Tibial artery (tissue), 4 donors: ENCODE results near the gene MAX.

Experiments
- DNase-seq, 2 donors: peaks; one replicate each; pipeline ENCODE4 v3.0.0-alpha.2; 2019
- H3K27ac ChIP-seq, 2 donors: fragments of 200-600 bp; sonication (generic) in 1 of 2; 1 replicate in 1 of 2; 2 replicates in 1 of 2; pipeline ENCODE4 v1.5.1; 2018 to 2019; ENCODE audit warnings: mild to moderate bottlenecking in 1 of 2
- H3K27me3 ChIP-seq, 2 donors: fragments of 200-600 bp; sonication (generic) in 1 of 2; one replicate each; pipeline versions ENCODE4 v1.5.1 to v1.6.0; 2016 to 2019
- H3K36me3 ChIP-seq, 3 donors: fragments of 200-600 bp; sonication (generic) in 2 of 3; one replicate each; pipeline ENCODE4 v1.5.1; 2016 to 2019; ENCODE audit warnings: mild to moderate bottlenecking in 2 of 3
- H3K4me1 ChIP-seq, 4 donors: fragments of 200-600 bp; sonication (generic) in 2 of 4; 1 replicate in 3 of 4; 2 replicates in 1 of 4; pipeline ENCODE4 v1.5.1; 2016 to 2019
- H3K4me3 ChIP-seq, 2 donors: fragments of 200-600 bp; sonication (generic) in 1 of 2; 1 replicate in 1 of 2; 2 replicates in 1 of 2; pipeline ENCODE4 v1.5.1; 2018 to 2019; ENCODE audit warnings: mild to moderate bottlenecking in 2 of 2
- H3K9me3 ChIP-seq, 3 donors: fragments of 200-600 bp; sonication (generic) in 1 of 3; one replicate each; pipeline ENCODE4 v1.5.1; 2016 to 2019
- intact Hi-C: fragments of 100-400 bp; cut with DNase I; formaldehyde crosslinking; loops from one replicate; pipeline ENCODE4 v1.15.0; 2023; ENCODE audit warnings: low total_unique reads
- TF ChIP-seq, protein P1 (sequence below), 2 experiments: fragments of 200-600 bp in 1 of 2; fragments of 450-650 bp in 1 of 2; IDR thresholded peaks; one replicate each; pipeline ENCODE4 v1.5.1; 2017 to 2019; ENCODE audit warnings: antibody characterized with exemption in 2 of 2, mild to moderate bottlenecking in 1 of 2, moderate library complexity in 1 of 2

MAX gene

DNA sequence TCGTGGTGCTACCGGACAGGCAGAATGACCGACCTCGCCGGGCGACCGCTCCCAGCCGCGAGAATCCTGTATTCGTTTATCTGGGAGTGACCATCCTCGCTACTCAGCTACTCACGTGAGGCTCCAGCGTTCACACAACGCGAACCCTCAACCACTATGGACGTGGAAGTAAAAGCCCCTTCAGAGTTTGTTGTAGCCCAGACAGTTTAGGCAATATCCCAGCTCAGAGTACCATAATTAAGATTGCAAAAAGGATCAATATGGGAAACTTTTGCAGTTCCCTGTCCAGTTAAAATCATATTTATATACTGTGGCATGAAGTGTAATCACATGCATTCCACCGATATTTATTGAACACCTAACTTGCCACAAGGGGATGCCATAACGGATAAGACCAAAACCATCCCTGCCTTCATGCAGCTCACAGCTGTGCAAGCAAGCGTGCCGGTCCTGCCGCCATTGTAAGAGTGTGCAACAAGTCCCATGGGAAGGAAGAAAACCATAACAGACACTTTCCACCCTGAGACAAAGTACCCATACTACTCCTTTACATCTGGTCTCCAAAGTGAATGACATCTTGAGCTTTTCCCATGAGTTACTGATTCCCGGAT lies 938 bp upstream of the MAX start:
- Histone ChIP-seq H3K27me3 (no peaks in the 10 kb centered on the region), H3K4me1 (peaks cover 0 to 38% (median 14%) of the 10 kb centered on the region in 4 donors), H3K9me3 (no peaks in the 10 kb centered on the region), H3K36me3 (no peaks in the 10 kb centered on the region), H3K4me3 (peak overlapping the region; percentile 87 to 96), H3K27ac (peak overlapping the region; percentile 48 to 50)
- DNase-seq: no peak
- TF ChIP-seq, protein P1, sequence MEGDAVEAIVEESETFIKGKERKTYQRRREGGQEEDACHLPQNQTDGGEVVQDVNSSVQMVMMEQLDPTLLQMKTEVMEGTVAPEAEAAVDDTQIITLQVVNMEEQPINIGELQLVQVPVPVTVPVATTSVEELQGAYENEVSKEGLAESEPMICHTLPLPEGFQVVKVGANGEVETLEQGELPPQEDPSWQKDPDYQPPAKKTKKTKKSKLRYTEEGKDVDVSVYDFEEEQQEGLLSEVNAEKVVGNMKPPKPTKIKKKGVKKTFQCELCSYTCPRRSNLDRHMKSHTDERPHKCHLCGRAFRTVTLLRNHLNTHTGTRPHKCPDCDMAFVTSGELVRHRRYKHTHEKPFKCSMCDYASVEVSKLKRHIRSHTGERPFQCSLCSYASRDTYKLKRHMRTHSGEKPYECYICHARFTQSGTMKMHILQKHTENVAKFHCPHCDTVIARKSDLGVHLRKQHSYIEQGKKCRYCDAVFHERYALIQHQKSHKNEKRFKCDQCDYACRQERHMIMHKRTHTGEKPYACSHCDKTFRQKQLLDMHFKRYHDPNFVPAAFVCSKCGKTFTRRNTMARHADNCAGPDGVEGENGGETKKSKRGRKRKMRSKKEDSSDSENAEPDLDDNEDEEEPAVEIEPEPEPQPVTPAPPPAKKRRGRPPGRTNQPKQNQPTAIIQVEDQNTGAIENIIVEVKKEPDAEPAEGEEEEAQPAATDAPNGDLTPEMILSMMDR (IDR thresholded peaks at IDR 0.05): no peak
- intact Hi-C loops: no loop called here

DNA sequence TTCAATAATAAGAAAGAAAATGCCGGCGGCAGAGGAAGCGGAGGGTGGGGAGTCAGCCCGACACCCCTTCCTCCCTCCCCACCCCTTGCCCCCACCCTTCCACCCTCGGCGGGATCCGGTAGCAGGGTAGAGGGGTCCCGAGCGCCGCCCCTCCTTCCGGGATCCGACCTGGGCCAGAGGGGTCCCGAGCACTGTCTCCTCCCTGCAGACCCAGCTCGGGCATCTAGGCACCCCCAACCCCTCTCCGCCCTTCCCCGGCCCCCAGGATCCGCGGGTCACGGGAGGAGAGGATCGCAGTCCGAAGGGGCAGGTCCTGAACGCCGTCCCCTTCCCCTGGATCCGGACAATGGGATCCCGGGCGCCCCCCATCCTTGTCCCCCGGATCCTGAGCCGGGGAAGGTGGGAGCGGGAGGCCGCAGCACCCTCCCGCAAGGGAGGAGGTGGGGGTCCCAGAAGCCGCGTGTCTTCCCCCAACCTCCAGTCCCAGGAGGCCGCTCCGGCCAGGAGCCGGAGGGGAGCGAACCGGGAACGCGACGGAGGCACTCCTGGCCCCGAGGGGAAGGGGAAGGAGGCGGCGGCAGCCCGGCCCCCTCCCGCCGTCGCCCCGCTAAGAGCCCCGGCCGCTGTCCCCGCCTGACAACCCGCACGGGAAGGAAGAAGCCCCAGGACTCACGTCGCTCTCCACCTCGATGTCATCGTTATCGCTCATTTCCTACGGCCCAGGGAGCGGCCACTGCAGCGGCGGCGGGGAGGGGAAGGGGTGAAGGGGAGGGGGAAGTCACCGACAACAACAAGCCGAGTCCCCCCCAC lies 481 bp downstream of the MAX start:
- H3K9me3 ChIP-seq: no peaks in the 10 kb centered on the region
- H3K27me3 ChIP-seq: no peaks in the 10 kb centered on the region
- H3K36me3 ChIP-seq: no peaks in the 10 kb centered on the region
- peak; percentile 29 to 69 for DNase-seq
- TF ChIP-seq, protein P1 (IDR thresholded peaks at IDR 0.05): no peak
- H3K4me1 ChIP-seq: peaks cover 0 to 53% (median 26%) of the 10 kb centered on the region in 4 donors
- peak overlapping the region; percentile 89 to 93 for H3K27ac ChIP-seq
- intact Hi-C loops: no loop called here
- H3K4me3 ChIP-seq: peak overlapping the region; percentile 87 to 96

DNA sequence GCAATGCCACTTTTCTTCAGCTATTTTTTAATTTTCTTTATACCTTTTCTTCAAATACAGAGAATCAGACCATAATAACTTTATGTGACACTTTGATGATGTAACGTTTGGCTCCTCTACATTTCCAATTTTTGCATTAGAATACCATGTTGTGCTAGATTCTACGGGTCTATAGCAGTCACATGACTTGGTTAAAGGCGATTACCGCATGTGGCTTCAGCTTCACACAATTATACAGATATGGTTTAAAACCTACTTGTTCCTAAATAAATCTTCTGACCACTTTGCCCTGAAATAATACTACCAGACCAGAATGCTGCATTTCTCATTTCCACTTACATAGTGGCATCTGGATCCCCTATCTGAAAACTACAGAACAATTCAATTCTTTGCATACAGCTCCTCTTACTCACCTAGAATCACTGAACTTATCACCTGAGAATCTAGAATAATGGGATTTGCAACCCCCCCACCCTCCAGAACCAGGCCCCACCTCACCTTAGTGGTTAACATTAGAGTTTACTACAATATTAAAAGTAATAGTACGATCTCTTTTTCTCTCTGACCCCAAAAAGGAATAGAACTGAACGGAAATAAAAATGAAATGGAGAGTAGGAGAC lies 1.3 kb downstream of the MAX start:
- peaks cover 0 to 61% (median 34%) of the 10 kb centered on the region in 4 donors for H3K4me1 ChIP-seq
- no peaks in the 10 kb centered on the region for H3K27me3 ChIP-seq
- peak overlapping the region; percentile 89 to 93 for H3K27ac ChIP-seq
- DNase-seq: no peak
- peak overlapping the region; percentile 87 to 96 for H3K4me3 ChIP-seq
- TF ChIP-seq, protein P1 (IDR thresholded peaks at IDR 0.05): no peak
- intact Hi-C loops: no loop called here
- H3K9me3 ChIP-seq: no peaks in the 10 kb centered on the region
- no peaks in the 10 kb centered on the region for H3K36me3 ChIP-seq

DNA sequence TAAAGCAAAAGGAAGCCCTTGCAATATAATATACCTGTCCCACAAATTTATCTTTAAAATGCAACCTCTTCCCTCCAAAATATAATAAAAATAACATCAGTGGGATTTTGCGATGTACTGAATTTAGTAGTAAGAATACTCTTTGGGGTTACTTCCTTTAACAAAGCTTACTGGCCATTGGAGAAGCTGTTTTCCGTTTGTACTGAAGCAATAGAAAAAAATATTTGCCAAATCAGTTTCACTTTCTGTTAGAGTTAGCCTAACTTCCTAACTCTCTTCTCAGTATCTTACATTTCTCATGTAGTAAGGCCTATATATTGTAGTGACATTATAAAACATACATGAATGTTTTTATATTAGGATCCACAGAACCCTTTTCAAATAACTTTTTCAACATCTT lies 3.7 kb downstream of the MAX start:
- no peak for DNase-seq
- Histone ChIP-seq H3K36me3 (peaks cover 4 to 5% (median 4%) of the 10 kb centered on the region in 3 donors), H3K4me3 (peak overlapping the region in 1 of 2 donors; percentile 1), H3K9me3 (no peaks in the 10 kb centered on the region), H3K27me3 (no peaks in the 10 kb centered on the region), H3K4me1 (peaks cover 4 to 85% (median 51%) of the 10 kb centered on the region in 4 donors), H3K27ac (peak overlapping the region in 1 of 2 donors; percentile 29)
- TF ChIP-seq, protein P1 (IDR thresholded peaks at IDR 0.05): no peak
- intact Hi-C loops: no loop called here

DNA sequence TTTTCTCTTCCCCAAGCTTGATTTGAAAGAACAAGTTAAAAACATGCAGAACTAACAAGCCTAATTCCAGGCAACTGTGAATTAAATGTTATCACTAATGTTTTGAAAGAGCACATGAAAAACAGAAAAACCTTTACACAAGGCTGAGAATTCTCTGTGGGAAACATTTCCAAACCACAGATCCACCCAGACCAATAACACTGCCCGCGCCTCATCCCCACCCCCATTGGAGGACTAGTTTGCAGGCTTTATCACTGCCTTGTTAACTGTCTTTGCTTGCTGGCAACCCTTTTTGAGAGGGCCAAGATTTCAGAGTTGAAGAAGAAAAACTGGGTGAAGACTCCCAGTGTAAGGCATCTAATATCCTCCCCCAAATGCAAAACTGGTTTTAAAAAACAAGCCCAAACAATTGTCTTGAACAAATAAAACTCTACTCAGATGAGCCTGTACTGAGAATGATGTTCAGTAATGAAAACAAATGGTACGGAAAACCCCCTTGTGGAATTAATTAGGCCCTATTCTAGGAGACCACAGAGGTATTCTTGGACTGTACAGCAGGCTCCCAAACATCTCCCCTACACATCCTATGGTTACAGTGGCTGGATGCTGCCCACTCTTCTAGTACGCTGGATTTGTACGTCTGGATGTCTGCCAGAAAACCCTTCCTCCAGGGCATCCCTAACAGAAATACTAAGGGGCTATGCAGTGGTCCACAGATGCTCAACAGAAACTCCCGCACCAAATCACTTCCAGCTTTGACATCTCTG lies 5.8 kb downstream of the MAX start:
- H3K4me1 ChIP-seq: peaks cover 4 to 77% (median 48%) of the 10 kb centered on the region in 4 donors
- DNase-seq: peak in 1 of 2 donors; percentile 48
- peaks cover 24 to 26% (median 25%) of the 10 kb centered on the region in 3 donors for H3K36me3 ChIP-seq
- intact Hi-C loops: no loop called here
- no peak overlapping the region for H3K4me3 ChIP-seq
- no peaks in the 10 kb centered on the region for H3K27me3 ChIP-seq
- H3K27ac ChIP-seq: peak overlapping the region; percentile 60 to 72
- TF ChIP-seq, protein P1 (IDR thresholded peaks at IDR 0.05): no peak
- no peaks in the 10 kb centered on the region for H3K9me3 ChIP-seq
